ENCODE measurements around the gene HAND1.

HAND1 gene

GRCh38 chr5:154508114-154508513 lies 30.1 kb upstream of the HAND1 start:
- no peak for DNase-seq (ENCODE audit: low spot score)
- TF ChIP-seq, protein P1, sequence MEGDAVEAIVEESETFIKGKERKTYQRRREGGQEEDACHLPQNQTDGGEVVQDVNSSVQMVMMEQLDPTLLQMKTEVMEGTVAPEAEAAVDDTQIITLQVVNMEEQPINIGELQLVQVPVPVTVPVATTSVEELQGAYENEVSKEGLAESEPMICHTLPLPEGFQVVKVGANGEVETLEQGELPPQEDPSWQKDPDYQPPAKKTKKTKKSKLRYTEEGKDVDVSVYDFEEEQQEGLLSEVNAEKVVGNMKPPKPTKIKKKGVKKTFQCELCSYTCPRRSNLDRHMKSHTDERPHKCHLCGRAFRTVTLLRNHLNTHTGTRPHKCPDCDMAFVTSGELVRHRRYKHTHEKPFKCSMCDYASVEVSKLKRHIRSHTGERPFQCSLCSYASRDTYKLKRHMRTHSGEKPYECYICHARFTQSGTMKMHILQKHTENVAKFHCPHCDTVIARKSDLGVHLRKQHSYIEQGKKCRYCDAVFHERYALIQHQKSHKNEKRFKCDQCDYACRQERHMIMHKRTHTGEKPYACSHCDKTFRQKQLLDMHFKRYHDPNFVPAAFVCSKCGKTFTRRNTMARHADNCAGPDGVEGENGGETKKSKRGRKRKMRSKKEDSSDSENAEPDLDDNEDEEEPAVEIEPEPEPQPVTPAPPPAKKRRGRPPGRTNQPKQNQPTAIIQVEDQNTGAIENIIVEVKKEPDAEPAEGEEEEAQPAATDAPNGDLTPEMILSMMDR (IDR thresholded peaks at IDR 0.05; ENCODE audit: borderline replicate concordance, control extremely low read depth, extremely low read depth, insufficient read depth, missing control alignments): no peak
- in situ Hi-C loops (cut with MboI; ENCODE audit: low sequenced_read_pairs, unreplicated experiment): no loop called here

GRCh38 chr5:154506716-154507080 lies 28.7 kb upstream of the HAND1 start:
- no peak for DNase-seq (ENCODE audit: low spot score)
- TF ChIP-seq, protein P1 (IDR thresholded peaks at IDR 0.05; ENCODE audit: borderline replicate concordance, control extremely low read depth, extremely low read depth, insufficient read depth, missing control alignments): no peak
- in situ Hi-C loops (cut with MboI; ENCODE audit: low sequenced_read_pairs, unreplicated experiment): no loop called here

- DNase-seq (ENCODE audit: low spot score): no peak
- TF ChIP-seq, protein P1 (IDR thresholded peaks at IDR 0.05; ENCODE audit: borderline replicate concordance, control extremely low read depth, extremely low read depth, insufficient read depth, missing control alignments): no peak
- in situ Hi-C loops (cut with MboI; ENCODE audit: low sequenced_read_pairs, unreplicated experiment): no loop called here
These were observed 28.2 kb upstream of the HAND1 start for GRCh38 chr5:154506049-154506715.

GRCh38 chr5:154505567-154505966 lies 27.5 kb upstream of the HAND1 start:
- in situ Hi-C loops (cut with MboI; ENCODE audit: low sequenced_read_pairs, unreplicated experiment): no loop called here
- TF ChIP-seq, protein P1 (IDR thresholded peaks at IDR 0.05; ENCODE audit: borderline replicate concordance, control extremely low read depth, extremely low read depth, insufficient read depth, missing control alignments): no peak
- DNase-seq (ENCODE audit: low spot score): no peak

GRCh38 chr5:154503698-154504039 lies 25.6 kb upstream of the HAND1 start:
- TF ChIP-seq, protein P1 (IDR thresholded peaks at IDR 0.05; ENCODE audit: borderline replicate concordance, control extremely low read depth, extremely low read depth, insufficient read depth, missing control alignments): no peak
- in situ Hi-C loops (cut with MboI; ENCODE audit: low sequenced_read_pairs, unreplicated experiment): no loop called here
- no peak for DNase-seq (ENCODE audit: low spot score)

- TF ChIP-seq, protein P1 (IDR thresholded peaks at IDR 0.05; ENCODE audit: borderline replicate concordance, control extremely low read depth, extremely low read depth, insufficient read depth, missing control alignments): no peak
- in situ Hi-C loops (cut with MboI; ENCODE audit: low sequenced_read_pairs, unreplicated experiment): no loop called here
- no peak for DNase-seq (ENCODE audit: low spot score)
These were observed 24.2 kb upstream of the HAND1 start for GRCh38 chr5:154502180-154502579.
